ENCODE measurements around the gene RPL14. TPM values are rescaled to one million over a fixed set of nuclear protein-coding genes. Genes with fewer than 3 reads are reported as not detected.

The RPL14 gene
- total RNA-seq (2014; rRNA removed; shearing (Covaris generic)): 1,017 and 1,163 TPM in 2 replicates

DNA sequence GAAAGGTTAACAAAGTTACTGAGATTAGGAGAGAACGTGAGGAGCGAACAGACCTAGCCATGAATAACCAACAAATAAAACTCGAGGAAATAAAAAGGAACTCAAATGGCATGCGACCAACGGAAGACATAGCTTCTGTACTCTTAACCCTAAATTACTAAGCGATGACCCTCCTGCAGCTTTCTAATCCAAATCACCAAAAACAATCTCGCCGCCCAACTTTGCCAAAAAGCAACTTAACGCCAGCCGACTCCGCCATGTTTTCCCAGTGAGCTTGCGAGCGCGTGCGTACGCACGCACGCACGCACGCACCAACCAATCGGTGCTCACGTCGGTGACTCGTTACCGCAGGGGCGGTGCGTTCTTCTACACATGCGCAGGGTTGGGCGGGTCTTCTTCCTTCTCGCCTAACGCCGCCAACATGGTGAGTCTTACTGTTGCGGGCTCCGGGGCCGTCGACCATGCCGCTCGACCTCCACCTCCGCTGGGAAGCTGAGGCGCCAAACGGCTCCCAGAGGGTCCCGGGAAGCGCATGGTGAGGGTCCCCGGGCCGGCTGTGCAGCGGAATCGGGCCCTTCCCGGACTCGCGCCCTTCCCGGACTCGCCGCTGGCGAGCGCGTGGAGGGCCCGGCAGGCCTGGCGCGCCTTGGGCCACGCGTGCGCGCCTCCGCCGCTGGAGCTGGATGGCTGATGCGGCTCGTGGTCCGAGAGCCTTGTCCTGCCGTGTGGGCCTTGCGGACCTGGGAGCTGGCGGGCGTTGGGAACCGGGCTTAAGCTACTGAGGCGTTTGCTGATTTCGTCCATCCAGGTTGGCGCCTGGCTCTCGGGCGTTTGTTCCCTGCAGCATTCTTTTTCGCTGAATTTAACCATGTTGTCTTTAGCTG is at the start of gene RPL14:
Gene RPL14 (plus strand): TSS at position 400 of the 884 bp plus-strand sequence. CDS start 133 bp downstream, at position 533.

DNA sequence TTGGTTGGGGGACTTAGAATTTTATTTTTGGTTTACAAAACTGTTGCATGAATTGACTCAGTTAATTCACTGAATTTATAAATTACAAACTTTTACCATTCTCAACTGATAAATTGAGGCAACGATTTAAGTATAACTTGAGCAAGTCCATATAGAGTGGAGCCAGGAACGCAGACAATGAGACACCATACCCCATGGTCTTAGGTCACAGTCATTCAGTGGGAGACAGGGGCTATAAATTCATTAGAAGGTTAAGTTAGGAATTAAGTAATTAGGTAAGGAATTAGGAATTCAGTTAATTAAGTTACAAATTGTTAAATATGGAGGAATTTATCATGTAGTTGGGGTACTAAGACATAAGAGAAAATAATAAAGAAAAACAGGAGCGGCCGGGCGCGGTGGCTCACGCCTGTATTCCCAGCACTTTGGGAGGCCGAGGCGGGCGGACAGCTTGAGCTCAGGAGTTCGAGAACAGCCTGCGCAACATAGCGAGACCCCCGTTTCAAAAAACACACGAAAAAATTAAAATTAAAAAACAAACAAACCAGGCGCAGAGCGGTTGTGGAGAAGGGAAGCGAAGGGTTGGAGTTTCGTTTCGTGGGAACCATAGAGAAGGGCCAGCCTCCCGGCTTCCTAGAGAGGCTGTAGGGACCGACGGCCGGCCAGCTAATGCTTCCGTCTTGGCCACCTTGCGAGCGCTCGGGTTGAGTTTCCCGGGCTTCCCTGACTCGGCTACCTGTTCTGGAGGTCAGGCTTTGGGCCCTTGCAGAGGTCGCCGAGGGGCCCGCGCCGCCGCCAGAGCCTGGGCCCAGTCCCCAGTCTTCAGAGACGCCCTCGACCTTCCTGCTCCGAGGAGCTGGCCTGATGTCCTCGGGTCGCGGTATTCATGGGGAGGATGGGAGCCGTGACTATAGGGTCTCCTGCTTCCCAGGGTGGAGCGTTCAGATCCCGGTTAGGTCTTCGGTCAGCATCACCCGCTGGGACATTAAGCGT is 19.6 kb downstream of the RPL14 start, which contains the start of gene ZNF619:
Gene ZNF619 (plus strand): TSS at position 645 of the 993 bp plus-strand sequence. CDS start 858 bp downstream, outside the sequence.

DNA sequence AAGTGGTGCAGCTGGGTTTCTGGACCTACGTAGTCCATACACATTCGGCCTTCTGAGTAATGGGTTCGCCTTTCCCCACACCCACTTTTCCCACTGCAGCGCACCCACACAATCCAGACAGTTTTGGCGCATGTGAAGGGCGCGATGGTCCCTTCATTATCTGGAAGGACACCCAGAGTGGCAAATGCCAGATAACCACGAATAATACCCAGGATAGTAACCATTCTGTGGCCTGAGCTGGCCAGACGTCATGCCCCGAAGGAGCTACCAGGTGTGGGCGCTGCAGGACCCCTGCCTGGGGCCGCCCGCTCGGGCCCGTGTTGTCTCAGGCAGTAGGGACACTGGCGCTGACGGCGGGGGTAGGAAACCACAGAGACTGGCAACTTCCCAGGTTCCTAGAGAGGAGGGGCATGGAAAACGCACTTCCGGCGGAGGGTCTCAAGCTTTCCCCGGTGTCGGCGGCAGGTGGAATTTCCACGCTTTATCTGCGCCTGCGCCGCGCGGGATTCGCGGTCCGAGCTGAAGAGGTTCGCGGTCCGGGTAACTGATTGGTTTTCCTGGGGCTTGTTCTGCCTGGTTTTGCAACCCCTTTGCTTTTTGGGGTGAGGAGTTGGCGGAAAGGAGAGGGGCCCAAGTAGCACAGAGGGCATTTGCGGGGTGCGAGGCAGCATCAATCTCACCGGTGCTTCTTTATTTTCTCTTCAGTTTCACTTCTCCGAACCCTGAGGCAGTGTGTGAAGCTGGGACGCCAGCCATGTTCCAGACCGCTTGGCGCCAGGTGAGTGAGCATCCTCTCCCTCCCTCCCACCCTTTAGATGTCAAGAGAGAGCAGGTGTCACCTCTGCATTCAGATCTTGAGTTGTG is 48.7 kb downstream of the RPL14 start, which contains the start of gene ZNF620:
Gene ZNF620 (plus strand): TSS at position 441 of the 864 bp plus-strand sequence. CDS start 314 bp downstream, at position 755.

Small RNA genes within 50 kb of the gene (small RNA-seq; reads per million reads assigned to genes)
- gene RNU5B-2P: 62.7 reads per million, percentile 95 among the genes with 10 or more reads in this experiment

Other genes with a start within 250 kb of the RPL14 start
- 14.8 and 15.2 TPM in 2 replicates for gene EIF1B, start 147.6 kb upstream of the RPL14 start, total RNA-seq (2014; rRNA removed; shearing (Covaris generic))
- gene ENTPD3, start 70.2 kb upstream of the RPL14 start, total RNA-seq (2014; rRNA removed; shearing (Covaris generic)): not detected in 2 replicates
- 3.1 and 5.0 TPM in 2 replicates for gene ZNF619, start 19.8 kb downstream of the RPL14 start, total RNA-seq (2014; rRNA removed; shearing (Covaris generic))
- gene ZNF620, start 48.7 kb downstream of the RPL14 start, total RNA-seq (2014; rRNA removed; shearing (Covaris generic)): 1.2 and 1.8 TPM in 2 replicates
- 11.4 and 14.1 TPM in 2 replicates for gene ZNF621, start 67.6 kb downstream of the RPL14 start, total RNA-seq (2014; rRNA removed; shearing (Covaris generic))